GM10266 (cell line): ENCODE results near the gene GPC6.

Experiments
- DNase-seq: peaks from one replicate; pipeline ENCODE4 v3.0.0; 2012; ENCODE audit errors: extremely low spot score
- TF ChIP-seq, protein P1 (sequence below): IDR thresholded peaks from 2 replicates; pipeline ENCODE4 v1.5.1; 2012; ENCODE audit warnings: mild to moderate bottlenecking, low read depth; ENCODE audit not compliant: control insufficient read depth, insufficient read depth; ENCODE audit errors: missing control alignments

The GPC6 gene

DNA sequence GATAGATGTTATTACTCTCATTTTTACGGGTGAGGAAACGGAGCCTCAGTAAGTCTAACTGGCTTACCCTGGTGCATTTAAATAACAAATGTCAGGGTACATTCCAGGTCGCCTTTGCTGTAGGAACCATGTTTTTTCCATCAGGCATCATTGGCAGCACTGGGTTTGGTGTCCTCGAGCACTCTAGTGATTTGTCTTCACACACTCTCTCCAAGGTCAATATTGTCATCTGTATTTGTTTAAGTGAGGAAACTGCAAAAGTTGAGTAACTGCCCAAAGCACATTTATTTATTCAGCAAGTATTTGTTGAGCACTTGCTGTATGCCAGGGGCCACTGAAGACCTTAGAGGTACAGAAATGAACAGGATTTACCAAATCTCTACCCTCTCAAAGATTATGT, 1174.3 kb downstream of the GPC6 start:
- TF ChIP-seq, protein P1, sequence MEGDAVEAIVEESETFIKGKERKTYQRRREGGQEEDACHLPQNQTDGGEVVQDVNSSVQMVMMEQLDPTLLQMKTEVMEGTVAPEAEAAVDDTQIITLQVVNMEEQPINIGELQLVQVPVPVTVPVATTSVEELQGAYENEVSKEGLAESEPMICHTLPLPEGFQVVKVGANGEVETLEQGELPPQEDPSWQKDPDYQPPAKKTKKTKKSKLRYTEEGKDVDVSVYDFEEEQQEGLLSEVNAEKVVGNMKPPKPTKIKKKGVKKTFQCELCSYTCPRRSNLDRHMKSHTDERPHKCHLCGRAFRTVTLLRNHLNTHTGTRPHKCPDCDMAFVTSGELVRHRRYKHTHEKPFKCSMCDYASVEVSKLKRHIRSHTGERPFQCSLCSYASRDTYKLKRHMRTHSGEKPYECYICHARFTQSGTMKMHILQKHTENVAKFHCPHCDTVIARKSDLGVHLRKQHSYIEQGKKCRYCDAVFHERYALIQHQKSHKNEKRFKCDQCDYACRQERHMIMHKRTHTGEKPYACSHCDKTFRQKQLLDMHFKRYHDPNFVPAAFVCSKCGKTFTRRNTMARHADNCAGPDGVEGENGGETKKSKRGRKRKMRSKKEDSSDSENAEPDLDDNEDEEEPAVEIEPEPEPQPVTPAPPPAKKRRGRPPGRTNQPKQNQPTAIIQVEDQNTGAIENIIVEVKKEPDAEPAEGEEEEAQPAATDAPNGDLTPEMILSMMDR: no peak
- DNase-seq: no peak

DNA sequence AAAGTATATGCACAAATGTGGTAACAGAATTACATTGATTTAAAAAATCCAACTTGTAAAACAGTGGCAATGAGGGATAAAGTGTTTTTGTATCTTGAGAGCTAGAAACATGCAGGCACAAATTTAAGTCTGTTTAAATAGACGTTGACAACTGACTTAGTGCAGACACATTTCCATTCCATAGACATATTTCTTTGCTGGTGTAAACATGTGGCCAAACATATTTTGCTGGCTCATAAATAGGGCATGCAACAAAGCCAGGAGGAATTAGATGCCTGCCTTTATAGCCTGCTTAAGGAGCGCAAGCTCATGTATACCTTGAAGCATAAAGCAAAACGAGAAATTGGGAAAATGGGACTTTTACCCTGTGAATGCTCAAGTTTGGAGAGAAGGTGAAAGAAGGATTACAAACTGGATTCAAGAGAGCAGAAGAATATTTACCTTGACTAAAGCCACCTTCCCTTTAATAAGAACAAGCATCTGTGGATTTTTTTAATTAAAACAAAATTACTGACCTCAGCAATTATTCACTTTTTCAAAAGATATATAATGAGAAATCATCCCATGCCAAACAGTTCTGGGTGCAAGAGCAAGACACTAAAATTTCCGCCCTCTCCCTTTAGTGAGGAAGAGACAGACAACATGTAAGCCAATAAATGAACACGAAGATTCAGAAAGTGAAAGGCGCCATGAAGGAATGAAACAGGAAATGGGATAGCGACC, 1181.9 kb downstream of the GPC6 start:
- DNase-seq: no peak
- TF ChIP-seq, protein P1: no peak

GRCh38 chr13:94411747-94412146, 1185.1 kb downstream of the GPC6 start:
- TF ChIP-seq, protein P1: no peak
- no peak for DNase-seq

DNA sequence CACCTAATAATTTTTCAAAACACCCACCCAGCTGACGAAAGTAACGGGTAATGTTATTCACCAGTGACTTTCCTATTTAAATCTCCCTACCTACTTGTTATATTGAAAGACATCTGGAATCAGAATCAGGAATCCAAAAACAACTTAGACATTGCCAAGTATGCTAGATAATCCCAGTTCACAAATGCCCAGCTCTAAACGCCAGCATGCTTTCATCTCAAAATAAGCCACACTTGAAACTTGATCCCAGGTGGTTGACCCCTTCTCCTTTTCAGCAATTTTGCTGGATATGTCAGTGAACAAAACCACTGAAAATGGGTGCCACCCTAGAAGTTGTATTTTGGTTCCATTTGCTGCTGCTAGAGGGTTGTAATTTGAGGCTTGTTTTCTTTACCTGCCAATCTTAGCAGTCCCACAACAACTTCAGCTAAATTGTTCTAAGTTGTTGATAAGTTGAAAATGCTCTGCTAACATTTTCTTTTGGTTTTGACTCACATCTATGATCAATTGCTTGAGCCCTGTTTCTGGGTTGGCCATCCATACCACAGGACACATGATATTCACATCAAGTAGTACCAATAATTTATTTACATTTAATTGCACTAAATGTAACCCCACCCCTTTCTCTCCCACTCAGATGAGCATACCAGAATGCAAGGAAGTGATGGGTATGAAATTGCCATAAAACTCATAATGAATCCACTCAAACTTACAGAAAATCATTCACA, 1186.4 kb downstream of the GPC6 start:
- TF ChIP-seq, protein P1: no peak
- DNase-seq: no peak

GRCh38 chr13:94413598-94413944, 1187.0 kb downstream of the GPC6 start:
- TF ChIP-seq, protein P1: no peak

GRCh38 chr13:94414141-94414540, 1187.5 kb downstream of the GPC6 start:
- DNase-seq: no peak

More at GRCh38 chr13:94413598-94413944, 1187.0 kb downstream of the GPC6 start:
- no peak for DNase-seq

More at GRCh38 chr13:94414141-94414540, 1187.5 kb downstream of the GPC6 start:
- TF ChIP-seq, protein P1: no peak
